Thyroid gland (tissue), 4 donors: ENCODE measurements around the gene CDKN2C.

ENCODE experiments used
- CTCF ChIP-seq, 6 experiments: fragments of 200-600 bp in 3 of 6; fragments of 450-650 bp in 3 of 6; sonication (generic) in 3 of 6; IDR thresholded peaks; one replicate each; pipeline ENCODE4 v1.5.1; 2016 to 2019; ENCODE audit warnings: antibody characterized with exemption in 6 of 6, mild to moderate bottlenecking in 2 of 6, inconsistent platforms in 1 of 6, moderate library complexity in 1 of 6
- POLR2A ChIP-seq, 2 donors: fragments of 450-650 bp; IDR thresholded peaks; one replicate each; pipeline ENCODE4 v1.6.1; 2017; ENCODE audit warnings: antibody characterized with exemption in 2 of 2, mild to moderate bottlenecking in 2 of 2, moderate library complexity in 1 of 2

DNA sequence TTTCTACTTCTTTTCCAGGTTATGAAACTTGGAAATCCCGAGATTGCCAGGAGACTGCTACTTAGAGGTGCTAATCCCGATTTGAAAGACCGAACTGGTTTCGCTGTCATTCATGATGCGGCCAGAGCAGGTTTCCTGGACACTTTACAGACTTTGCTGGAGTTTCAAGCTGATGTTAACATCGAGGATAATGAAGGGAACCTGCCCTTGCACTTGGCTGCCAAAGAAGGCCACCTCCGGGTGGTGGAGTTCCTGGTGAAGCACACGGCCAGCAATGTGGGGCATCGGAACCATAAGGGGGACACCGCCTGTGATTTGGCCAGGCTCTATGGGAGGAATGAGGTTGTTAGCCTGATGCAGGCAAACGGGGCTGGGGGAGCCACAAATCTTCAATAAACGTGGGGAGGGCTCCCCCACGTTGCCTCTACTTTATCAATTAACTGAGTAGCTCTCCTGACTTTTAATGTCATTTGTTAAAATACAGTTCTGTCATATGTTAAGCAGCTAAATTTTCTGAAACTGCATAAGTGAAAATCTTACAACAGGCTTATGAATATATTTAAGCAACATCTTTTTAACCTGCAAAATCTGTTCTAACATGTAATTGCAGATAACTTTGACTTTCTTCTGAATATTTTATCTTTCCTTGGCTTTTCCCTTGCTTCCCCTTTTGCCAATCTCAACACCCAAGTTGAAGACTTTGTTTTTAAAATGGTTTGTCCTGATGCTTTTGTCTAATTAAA lies 4.0 kb downstream of the CDKN2C start:
- TF ChIP-seq POLR2A (IDR thresholded peaks at IDR 0.05) (no peak), CTCF (IDR thresholded peaks at IDR 0.05) (no peak)
